HL-60 (cell line): Measurements from ENCODE around the gene FOXN1.

Experiments
- CTCF ChIP-seq: IDR thresholded peaks from one replicate; pipeline ENCODE4 v1.5.1; 2011; ENCODE audit warnings: low read length, control low read depth, inconsistent platforms; ENCODE audit not compliant: insufficient read depth
- POLR2AphosphoS5 ChIP-seq: IDR thresholded peaks from 2 replicates; pipeline ENCODE4 v1.6.1; 2012; ENCODE audit warnings: low read depth
- REST ChIP-seq: IDR thresholded peaks from 2 replicates; pipeline ENCODE4 v1.6.1; 2012; ENCODE audit warnings: low read depth; ENCODE audit not compliant: insufficient replicate concordance
- SPI1 ChIP-seq: IDR thresholded peaks from 2 replicates; pipeline ENCODE4 v1.6.1; 2012; ENCODE audit warnings: low read depth, mild to moderate bottlenecking, borderline replicate concordance

GRCh38 chr17:28573966-28574480 lies 67.9 kb downstream of the FOXN1 start:
- no peak for TF ChIP-seq REST
- TF ChIP-seq CTCF = no peak
- no peak for TF ChIP-seq POLR2AphosphoS5
- TF ChIP-seq SPI1 = no peak
